Fibroblast of pulmonary artery (primary cell): ENCODE results near the gene SLC30A10.
"Not testable (repeated sequence)": the region's sequence is repeated elsewhere in the genome, so short reads cannot be mapped to it uniquely, and the experiment has no call there.

ENCODE experiments used
- DNase-seq: peaks from one replicate; pipeline ENCODE4 v3.0.0-alpha.2; 2010; ENCODE audit warnings: low read depth
- H3K4me3 ChIP-seq: replicated peaks from 2 replicates; pipeline ENCODE4 v1.5.1; 2011; ENCODE audit warnings: low read depth, mild to moderate bottlenecking, control low read depth, low read length, moderate library complexity
- CTCF ChIP-seq: IDR thresholded peaks from 2 replicates; pipeline ENCODE4 v1.5.1; 2011; ENCODE audit warnings: mild to moderate bottlenecking, control low read depth, low read length, inconsistent platforms; ENCODE audit errors: missing control alignments

Gene SLC30A10

DNA sequence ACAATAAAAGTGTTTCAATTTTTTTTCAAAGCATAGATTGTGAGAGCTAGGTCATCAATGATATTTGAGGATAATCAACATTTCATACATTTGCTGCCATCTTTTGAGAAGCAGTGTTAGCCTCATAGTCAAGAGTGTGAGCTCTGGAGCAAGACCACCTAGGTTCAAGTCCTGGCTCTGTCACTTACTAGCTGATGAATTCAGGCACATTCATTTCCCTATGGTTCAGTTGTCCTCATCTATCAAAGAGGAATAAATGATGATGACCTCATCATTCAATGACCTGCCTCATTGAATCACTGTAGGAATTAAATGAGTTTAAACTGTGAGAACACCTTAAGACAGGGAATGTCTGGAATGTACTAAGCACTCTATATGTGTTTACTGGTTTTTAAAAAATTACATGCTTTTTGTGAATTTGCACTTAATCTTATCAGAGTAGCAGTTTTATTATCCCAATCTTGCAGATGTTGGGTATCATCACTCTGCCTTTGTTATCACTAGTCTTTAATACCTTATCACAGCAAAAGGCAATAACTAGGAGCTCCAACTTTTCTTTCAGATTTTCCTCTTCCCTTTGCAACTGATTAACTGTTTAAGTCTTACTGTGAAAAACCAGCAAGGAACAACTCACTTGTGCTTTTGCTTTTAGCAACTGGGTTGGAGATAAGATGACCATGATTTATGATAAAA is 47.4 kb downstream of the SLC30A10 start:
- H3K4me3 ChIP-seq: no peak overlapping the region
- TF ChIP-seq CTCF: no peak
- no peak for DNase-seq

DNA sequence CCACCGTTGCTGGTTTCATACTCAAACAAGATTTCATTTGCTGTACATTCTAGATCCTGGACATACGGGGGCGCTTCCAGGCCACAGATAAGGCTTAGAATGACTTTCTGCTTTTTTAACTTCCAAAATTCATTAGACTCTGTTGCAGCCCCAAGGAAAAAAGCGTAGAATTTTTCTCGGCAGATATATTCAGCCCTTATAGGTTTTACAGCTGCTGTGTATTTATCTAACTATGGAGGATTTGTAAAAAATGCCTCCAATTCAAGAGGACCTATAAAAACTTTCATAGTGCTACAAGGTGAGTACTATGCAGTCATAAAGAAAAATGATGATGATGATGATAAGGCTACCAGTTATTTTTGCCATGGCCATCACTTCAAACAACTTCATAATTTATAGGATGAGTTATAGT is 51.6 kb downstream of the SLC30A10 start:
- H3K4me3 ChIP-seq: no peak overlapping the region
- TF ChIP-seq CTCF: peak; percentile 8
- DNase-seq: peak; percentile 3

- no peak for TF ChIP-seq CTCF
- DNase-seq: no peak
- no peak overlapping the region for H3K4me3 ChIP-seq
These were observed 52.5 kb downstream of the SLC30A10 start for GRCh38 chr1:219875860-219876259.

GRCh38 chr1:219872538-219872937 is 55.8 kb downstream of the SLC30A10 start:
- DNase-seq, H3K4me3 ChIP-seq: not testable (repeated sequence)

DNA sequence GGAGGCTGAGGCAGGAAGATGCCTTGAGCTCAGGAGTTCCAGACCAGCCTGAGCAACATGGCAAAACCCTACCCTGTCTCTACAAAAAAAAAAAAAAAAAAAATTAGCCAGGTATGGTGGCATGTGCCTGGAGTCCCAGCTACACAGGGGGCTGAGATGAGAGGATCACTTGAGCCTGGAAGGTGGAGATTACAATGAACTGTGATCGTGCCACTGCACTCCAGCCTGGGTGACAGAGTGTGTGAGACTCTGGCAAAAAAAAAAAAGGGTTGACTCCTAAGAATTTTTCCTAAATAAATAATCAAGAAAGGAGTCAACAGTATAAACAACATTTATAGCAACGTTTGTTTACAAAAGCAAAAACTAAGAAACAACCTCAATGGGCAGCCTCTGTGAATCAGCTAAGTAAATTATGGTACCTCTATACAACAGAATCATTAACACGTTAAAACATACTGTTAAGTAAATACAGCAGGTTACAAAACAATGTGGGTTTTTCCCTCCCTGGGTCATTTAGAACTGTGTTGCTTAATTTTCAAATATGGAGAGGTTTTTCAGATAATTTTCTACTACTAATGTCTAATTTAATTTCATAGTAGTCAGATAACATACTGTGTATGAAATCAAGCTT is 56.8 kb downstream of the SLC30A10 start:
- DNase-seq: no peak
- H3K4me3 ChIP-seq: no peak overlapping the region
- TF ChIP-seq CTCF: no peak

DNA sequence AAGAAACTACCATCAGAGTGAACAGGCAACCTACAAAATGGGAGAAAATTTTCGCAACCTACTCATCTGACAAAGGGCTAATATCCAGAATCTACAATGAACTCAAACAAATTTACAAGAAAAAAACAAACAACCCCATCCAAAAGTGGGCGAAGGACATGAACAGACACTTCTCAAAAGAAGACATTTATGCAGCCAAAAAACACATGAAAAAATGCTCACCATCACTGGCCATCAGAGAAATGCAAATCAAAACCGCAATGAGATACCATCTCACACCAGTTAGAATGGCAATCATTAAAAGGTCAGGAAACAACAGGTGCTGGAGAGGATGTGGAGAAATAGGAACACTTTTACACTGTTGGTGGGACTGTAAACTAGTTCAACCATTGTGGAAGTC is 59.7 kb downstream of the SLC30A10 start:
- not testable (repeated sequence) for DNase-seq, H3K4me3 ChIP-seq
